HepG2 (cell line): ENCODE data around the gene TRPM5. TPM values are rescaled to one million over a fixed set of nuclear protein-coding genes. Genes with fewer than 3 reads are reported as not detected.

Experiments used
- ATAC-seq: fragments of 200-7000 bp; cut with Tn5 transposase; 3 replicates; pipeline ENCODE4 v1.9.1; 2020; ENCODE audit warnings: mild to moderate bottlenecking, moderate library complexity
- BruUV-seq: library from RNA; stranded (reverse); fragments of 400-500 nt; replicated peaks from 2 replicates; lab custom pipeline; 2021; lab: Mats Ljungman, UMichigan
- CTCF ChIA-PET: fragments of 300-600 bp; formaldehyde crosslinking; extraction: SDS; loops from one replicate; lab custom pipeline; 2021; ENCODE audit warnings: low total read pairs, inconsistent platforms, low intra/inter-chr PET ratio; lab: Yijun Ruan, JAX
- POLR2A ChIA-PET: fragments of 350-600 bp; sonication (Branson Sonifier 250); formaldehyde crosslinking; loops from one replicate; lab custom pipeline; 2020; ENCODE audit warnings: antibody characterized with exemption, inconsistent platforms; lab: Yijun Ruan, JAX
- DNase-seq: peaks from one replicate; pipeline ENCODE4 v3.0.0-alpha.2; 2015; ENCODE audit warnings: low spot score
- FAIRE-seq: peaks from 3 replicates; lab custom pipeline; 2011; peaks lifted over from hg19 to GRCh38; lab: Jason Lieb, UNC
- H2AFZ ChIP-seq: one replicate; pipeline ENCODE4 v1.6.1; 2011; ENCODE audit warnings: low read length, inconsistent platforms
- H3K27ac ChIP-seq: fragments of 300-600 bp; 3 replicates; pipeline ENCODE4 v1.8.0; 2011; ENCODE audit warnings: mixed run types, mild to moderate bottlenecking, mixed read lengths, low read length, inconsistent platforms; ENCODE audit not compliant: insufficient read depth; ENCODE audit errors: extremely low read length
- H3K27me3 ChIP-seq, 2 experiments: fragments of 200-600 bp in 1 of 2; 2 replicates in 1 of 2; 3 replicates in 1 of 2; pipeline versions ENCODE4 v1.6.0 to v1.8.0; 2011; ENCODE audit warnings: low read length in 2 of 2, mild to moderate bottlenecking in 2 of 2, moderate library complexity in 2 of 2, inconsistent platforms in 1 of 2; ENCODE audit not compliant: insufficient read depth in 2 of 2, control insufficient read depth in 1 of 2
- H3K36me3 ChIP-seq, 2 experiments: fragments of 200-600 bp in 1 of 2; replicated peaks in 1 of 2; 2 replicates in 1 of 2; 3 replicates in 1 of 2; pipeline versions ENCODE4 v1.5.1 to v1.8.0; 2011; ENCODE audit warnings: low read length in 2 of 2, inconsistent platforms in 1 of 2; ENCODE audit not compliant: insufficient read depth in 2 of 2, control insufficient read depth in 1 of 2
- H3K4me1 ChIP-seq: 2 replicates; pipeline ENCODE4 v1.5.1; 2012; ENCODE audit warnings: low read length, inconsistent platforms; ENCODE audit not compliant: insufficient read depth
- H3K4me2 ChIP-seq: 2 replicates; pipeline ENCODE4 v1.6.0; 2011; ENCODE audit warnings: low read depth, low read length, inconsistent platforms
- H3K4me3 ChIP-seq, 3 experiments: fragments of 200-600 bp in 1 of 3; sonication (generic), shearing (Covaris generic) in 1 of 3; replicated peaks in 1 of 3; 2 replicates each; pipeline ENCODE4 v1.5.1; 2011 to 2016; ENCODE audit warnings: low read length in 3 of 3, inconsistent platforms in 2 of 3, low read depth in 2 of 3, mild to moderate bottlenecking in 2 of 3, control low read depth in 1 of 3, mixed read lengths in 1 of 3; ENCODE audit not compliant: insufficient read depth in 1 of 3
- H3K79me2 ChIP-seq: one replicate; pipeline ENCODE4 v1.6.1; 2011; ENCODE audit warnings: low read length, inconsistent platforms; ENCODE audit not compliant: insufficient read depth
- H3K9ac ChIP-seq: 2 replicates; pipeline ENCODE4 v1.6.0; 2011; ENCODE audit warnings: mild to moderate bottlenecking, low read depth, low read length, inconsistent platforms; ENCODE audit not compliant: insufficient read depth
- H3K9me3 ChIP-seq: 2 replicates; pipeline ENCODE4 v1.5.1; 2012; ENCODE audit warnings: mild to moderate bottlenecking, low read length
- H4K20me1 ChIP-seq: 2 replicates; pipeline ENCODE4 v1.6.0; 2011; ENCODE audit warnings: inconsistent platforms, mild to moderate bottlenecking, low read length, moderate library complexity; ENCODE audit not compliant: insufficient read depth
- ATF6 ChIP-seq: sonication (generic); formaldehyde crosslinking; conservative IDR thresholded peaks from 2 replicates; pipeline ENCODE4 v1.4.0; 2020; ENCODE audit warnings: missing genetic modification reagents
- KLF11 ChIP-seq: IDR thresholded peaks from 2 replicates; pipeline ENCODE4 v1.6.1; 2016; ENCODE audit warnings: missing compliant biosample characterization
- NR2F1 ChIP-seq, 2 experiments: fragments of 450-650 bp in 1 of 2; formaldehyde crosslinking in 1 of 2; IDR thresholded peaks; 2 replicates each; pipeline versions ENCODE4 v1.5.0 to v1.6.1; 2016 to 2020; ENCODE audit warnings: mild to moderate bottlenecking in 1 of 2, missing compliant biosample characterization in 1 of 2, missing genetic modification reagents in 1 of 2, moderate library complexity in 1 of 2
- WGBS: methylation state at CpG from one replicate; pipeline ENCODE4 v1.1.6; 2017; ENCODE audit warnings: low lambda C conversion rate; 5-methylcytosine and 5-hydroxymethylcytosine counted together
- in situ Hi-C: cut with HindIII; loops from 2 replicates; pipeline ENCODE4 v1.10.0; 2017; ENCODE audit warnings: low pct_unique_long_range_greater_than_20kb; ENCODE audit not compliant: extremely low pct_ligation_motif_present
- intact Hi-C: fragments of 100-400 bp; cut with micrococcal nuclease; formaldehyde crosslinking; loops from one replicate; pipeline ENCODE4 v1.10.0; 2022; ENCODE audit not compliant: unreplicated experiment
- polyA plus RNA-seq, 8 experiments: library from polyadenylated mRNA; depleted of rRNA in 3 of 8; stranded (reverse) in 7 of 8; unstranded in 1 of 8; fragments of >200 nt; fragmentation: Illumina TruSeq in 4 of 8; extraction: Trizol in 4 of 8; gene quantifications; 2 replicates each; pipeline versions ENCODE4 v1.2.1 to v1.2.3, GENCODE V29; 2011 to 2016; ENCODE audit warnings: low read depth in 4 of 8, missing spikeins in 1 of 8, mixed read lengths in 1 of 8; ENCODE audit not compliant: insufficient read depth in 1 of 8
- total RNA-seq, 5 experiments: library from RNA; depleted of rRNA; stranded (reverse); fragments of >200 nt; fragmentation: Illumina TruSeq; extraction: Trizol; gene quantifications; 2 replicates each; pipeline ENCODE4 v1.2.3, GENCODE V29; 2016; ENCODE audit warnings: low read depth in 1 of 5
- TF ChIP-seq, protein P1 (sequence below): IDR thresholded peaks from 2 replicates; pipeline ENCODE4 v1.6.1; 2016; ENCODE audit warnings: missing compliant biosample characterization, missing genetic modification reagents, borderline replicate concordance
- TF ChIP-seq, protein P2 (sequence below): sonication (generic); formaldehyde crosslinking; IDR thresholded peaks from 2 replicates; pipeline ENCODE4 v1.4.0; 2020; ENCODE audit warnings: missing genetic modification reagents, borderline replicate concordance
- TF ChIP-seq, protein P3 (sequence below): IDR thresholded peaks from 2 replicates; pipeline ENCODE4 v1.6.1; 2018; ENCODE audit warnings: missing genetic modification reagents
- TF ChIP-seq, protein P4 (sequence below): sonication (generic); formaldehyde crosslinking; IDR thresholded peaks from 2 replicates; pipeline ENCODE4 v1.5.1; 2020; ENCODE audit warnings: mild to moderate bottlenecking, missing genetic modification reagents, borderline replicate concordance

TRPM5 gene
- total and polyA plus RNA-seq, 2 of the 13 experiments (the other 11 are each of a cell fraction or from before 2014, with no cell fraction given): 0.12 TPM; not detected in 1

DNA sequence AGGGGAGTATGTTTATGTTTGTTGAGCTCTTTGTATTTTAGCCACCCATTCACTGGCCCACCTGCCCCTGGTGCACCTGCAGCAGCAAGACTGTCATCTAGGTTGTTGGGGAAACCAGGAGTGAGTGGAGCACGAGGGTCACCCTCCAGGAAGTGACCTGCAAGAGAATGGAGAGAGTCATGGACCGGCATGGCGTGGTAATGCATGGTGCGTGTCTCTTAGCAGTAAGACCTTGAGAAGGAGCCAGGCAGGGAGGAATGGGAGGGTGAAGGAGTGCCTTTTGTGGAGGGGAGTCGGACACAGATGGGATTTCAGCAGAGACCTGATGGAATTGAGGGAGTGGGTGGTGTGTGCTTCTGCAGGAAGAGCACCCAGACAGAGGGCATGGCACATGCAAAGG is 38.4 kb upstream of the TRPM5 start:
- Histone ChIP-seq H3K27me3 (peaks cover 4 to 26% of the 10 kb centered on the region in 2 experiments; a peak in 4 of 5 replicates), H3K36me3 (no peaks in the 10 kb centered on the region), H3K27ac (no peak overlapping the region), H4K20me1 (peaks cover 4% of the 10 kb centered on the region; the same call in 1 of the 2 replicates), H3K9ac (no peak overlapping the region), H3K79me2 (no peaks in the 10 kb centered on the region), H3K4me2 (no peak overlapping the region), H3K4me1 (no peaks in the 10 kb centered on the region), H3K9me3 (peaks cover 8% of the 10 kb centered on the region), H3K4me3 (no peak overlapping the region), H2AFZ (no peak overlapping the region)
- ChIA-PET POLR2A (no interaction called here), CTCF (no interaction called here)
- in situ Hi-C loops: no loop called here
- BruUV-seq: no TSS peak
- 26% methylated on average over 5 of the region's 5 CpGs for WGBS
- intact Hi-C loops: no loop called here
- ATAC-seq (no peak), FAIRE-seq (no peak), DNase-seq (no peak)
- TF ChIP-seq, protein P1, sequence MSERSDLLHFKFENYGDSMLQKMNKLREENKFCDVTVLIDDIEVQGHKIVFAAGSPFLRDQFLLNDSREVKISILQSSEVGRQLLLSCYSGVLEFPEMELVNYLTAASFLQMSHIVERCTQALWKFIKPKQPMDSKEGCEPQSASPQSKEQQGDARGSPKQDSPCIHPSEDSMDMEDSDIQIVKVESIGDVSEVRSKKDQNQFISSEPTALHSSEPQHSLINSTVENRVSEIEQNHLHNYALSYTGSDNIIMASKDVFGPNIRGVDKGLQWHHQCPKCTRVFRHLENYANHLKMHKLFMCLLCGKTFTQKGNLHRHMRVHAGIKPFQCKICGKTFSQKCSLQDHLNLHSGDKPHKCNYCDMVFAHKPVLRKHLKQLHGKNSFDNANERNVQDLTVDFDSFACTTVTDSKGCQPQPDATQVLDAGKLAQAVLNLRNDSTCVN (CRISPR knock-in tag): no peak
- TF ChIP-seq, protein P2, sequence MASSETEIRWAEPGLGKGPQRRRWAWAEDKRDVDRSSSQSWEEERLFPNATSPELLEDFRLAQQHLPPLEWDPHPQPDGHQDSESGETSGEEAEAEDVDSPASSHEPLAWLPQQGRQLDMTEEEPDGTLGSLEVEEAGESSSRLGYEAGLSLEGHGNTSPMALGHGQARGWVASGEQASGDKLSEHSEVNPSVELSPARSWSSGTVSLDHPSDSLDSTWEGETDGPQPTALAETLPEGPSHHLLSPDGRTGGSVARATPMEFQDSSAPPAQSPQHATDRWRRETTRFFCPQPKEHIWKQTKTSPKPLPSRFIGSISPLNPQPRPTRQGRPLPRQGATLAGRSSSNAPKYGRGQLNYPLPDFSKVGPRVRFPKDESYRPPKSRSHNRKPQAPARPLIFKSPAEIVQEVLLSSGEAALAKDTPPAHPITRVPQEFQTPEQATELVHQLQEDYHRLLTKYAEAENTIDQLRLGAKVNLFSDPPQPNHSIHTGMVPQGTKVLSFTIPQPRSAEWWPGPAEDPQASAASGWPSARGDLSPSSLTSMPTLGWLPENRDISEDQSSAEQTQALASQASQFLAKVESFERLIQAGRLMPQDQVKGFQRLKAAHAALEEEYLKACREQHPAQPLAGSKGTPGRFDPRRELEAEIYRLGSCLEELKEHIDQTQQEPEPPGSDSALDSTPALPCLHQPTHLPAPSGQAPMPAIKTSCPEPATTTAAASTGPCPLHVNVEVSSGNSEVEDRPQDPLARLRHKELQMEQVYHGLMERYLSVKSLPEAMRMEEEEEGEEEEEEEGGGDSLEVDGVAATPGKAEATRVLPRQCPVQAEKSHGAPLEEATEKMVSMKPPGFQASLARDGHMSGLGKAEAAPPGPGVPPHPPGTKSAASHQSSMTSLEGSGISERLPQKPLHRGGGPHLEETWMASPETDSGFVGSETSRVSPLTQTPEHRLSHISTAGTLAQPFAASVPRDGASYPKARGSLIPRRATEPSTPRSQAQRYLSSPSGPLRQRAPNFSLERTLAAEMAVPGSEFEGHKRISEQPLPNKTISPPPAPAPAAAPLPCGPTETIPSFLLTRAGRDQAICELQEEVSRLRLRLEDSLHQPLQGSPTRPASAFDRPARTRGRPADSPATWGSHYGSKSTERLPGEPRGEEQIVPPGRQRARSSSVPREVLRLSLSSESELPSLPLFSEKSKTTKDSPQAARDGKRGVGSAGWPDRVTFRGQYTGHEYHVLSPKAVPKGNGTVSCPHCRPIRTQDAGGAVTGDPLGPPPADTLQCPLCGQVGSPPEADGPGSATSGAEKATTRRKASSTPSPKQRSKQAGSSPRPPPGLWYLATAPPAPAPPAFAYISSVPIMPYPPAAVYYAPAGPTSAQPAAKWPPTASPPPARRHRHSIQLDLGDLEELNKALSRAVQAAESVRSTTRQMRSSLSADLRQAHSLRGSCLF (CRISPR knock-in tag): no peak
- TF ChIP-seq, protein P3, sequence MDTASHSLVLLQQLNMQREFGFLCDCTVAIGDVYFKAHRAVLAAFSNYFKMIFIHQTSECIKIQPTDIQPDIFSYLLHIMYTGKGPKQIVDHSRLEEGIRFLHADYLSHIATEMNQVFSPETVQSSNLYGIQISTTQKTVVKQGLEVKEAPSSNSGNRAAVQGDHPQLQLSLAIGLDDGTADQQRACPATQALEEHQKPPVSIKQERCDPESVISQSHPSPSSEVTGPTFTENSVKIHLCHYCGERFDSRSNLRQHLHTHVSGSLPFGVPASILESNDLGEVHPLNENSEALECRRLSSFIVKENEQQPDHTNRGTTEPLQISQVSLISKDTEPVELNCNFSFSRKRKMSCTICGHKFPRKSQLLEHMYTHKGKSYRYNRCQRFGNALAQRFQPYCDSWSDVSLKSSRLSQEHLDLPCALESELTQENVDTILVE (CRISPR knock-in tag): no peak
- TF ChIP-seq NR2F1 (CRISPR knock-in tag; IDR thresholded peaks at IDR 0.05) (no peak), ATF6 (CRISPR knock-in tag) (no peak), KLF11 (CRISPR knock-in tag) (no peak)
- TF ChIP-seq, protein P4, sequence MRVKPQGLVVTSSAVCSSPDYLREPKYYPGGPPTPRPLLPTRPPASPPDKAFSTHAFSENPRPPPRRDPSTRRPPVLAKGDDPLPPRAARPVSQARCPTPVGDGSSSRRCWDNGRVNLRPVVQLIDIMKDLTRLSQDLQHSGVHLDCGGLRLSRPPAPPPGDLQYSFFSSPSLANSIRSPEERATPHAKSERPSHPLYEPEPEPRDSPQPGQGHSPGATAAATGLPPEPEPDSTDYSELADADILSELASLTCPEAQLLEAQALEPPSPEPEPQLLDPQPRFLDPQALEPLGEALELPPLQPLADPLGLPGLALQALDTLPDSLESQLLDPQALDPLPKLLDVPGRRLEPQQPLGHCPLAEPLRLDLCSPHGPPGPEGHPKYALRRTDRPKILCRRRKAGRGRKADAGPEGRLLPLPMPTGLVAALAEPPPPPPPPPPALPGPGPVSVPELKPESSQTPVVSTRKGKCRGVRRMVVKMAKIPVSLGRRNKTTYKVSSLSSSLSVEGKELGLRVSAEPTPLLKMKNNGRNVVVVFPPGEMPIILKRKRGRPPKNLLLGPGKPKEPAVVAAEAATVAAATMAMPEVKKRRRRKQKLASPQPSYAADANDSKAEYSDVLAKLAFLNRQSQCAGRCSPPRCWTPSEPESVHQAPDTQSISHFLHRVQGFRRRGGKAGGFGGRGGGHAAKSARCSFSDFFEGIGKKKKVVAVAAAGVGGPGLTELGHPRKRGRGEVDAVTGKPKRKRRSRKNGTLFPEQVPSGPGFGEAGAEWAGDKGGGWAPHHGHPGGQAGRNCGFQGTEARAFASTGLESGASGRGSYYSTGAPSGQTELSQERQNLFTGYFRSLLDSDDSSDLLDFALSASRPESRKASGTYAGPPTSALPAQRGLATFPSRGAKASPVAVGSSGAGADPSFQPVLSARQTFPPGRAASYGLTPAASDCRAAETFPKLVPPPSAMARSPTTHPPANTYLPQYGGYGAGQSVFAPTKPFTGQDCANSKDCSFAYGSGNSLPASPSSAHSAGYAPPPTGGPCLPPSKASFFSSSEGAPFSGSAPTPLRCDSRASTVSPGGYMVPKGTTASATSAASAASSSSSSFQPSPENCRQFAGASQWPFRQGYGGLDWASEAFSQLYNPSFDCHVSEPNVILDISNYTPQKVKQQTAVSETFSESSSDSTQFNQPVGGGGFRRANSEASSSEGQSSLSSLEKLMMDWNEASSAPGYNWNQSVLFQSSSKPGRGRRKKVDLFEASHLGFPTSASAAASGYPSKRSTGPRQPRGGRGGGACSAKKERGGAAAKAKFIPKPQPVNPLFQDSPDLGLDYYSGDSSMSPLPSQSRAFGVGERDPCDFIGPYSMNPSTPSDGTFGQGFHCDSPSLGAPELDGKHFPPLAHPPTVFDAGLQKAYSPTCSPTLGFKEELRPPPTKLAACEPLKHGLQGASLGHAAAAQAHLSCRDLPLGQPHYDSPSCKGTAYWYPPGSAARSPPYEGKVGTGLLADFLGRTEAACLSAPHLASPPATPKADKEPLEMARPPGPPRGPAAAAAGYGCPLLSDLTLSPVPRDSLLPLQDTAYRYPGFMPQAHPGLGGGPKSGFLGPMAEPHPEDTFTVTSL: no peak
